ENCODE results near the gene CCR9. TPM values are rescaled to one million over a fixed set of nuclear protein-coding genes. Genes with fewer than 3 reads are reported as not detected.
A peak's percentile ranks its signal among the peaks of the same experiment; 100 is the strongest.

The CCR9 gene
- total and polyA plus RNA-seq, 10 of the 15 experiments (the other 5 are each of a cell fraction or from before 2014, with no cell fraction given): 0.05 to 3.9 (median 2.4) TPM

GRCh38 chr3:45915518-45916231, 29.3 kb downstream of the CCR9 start (continued):
- no peak for TF ChIP-seq ATF3 (IDR thresholded peaks at IDR 0.05; ENCODE audit: borderline replicate concordance, extremely low read depth, low read depth, low read length)
- TF ChIP-seq EP300 (IDR thresholded peaks at IDR 0.05; ENCODE audit: borderline replicate concordance in 1 of 2, control insufficient read depth in 1 of 2, low read depth in 2 of 2, low read length in 2 of 2): peak; percentile 83 to 87
- peak; percentile 40; the same call in 1 of the 2 replicates for TF ChIP-seq ZNF207 (IDR thresholded peaks at IDR 0.05; ENCODE audit: borderline replicate concordance)
- TF ChIP-seq ZZZ3 (IDR thresholded peaks at IDR 0.05; ENCODE audit: control insufficient read depth, insufficient read length, low read depth): no peak
- TF ChIP-seq BHLHE40 (IDR thresholded peaks at IDR 0.05; ENCODE audit: borderline replicate concordance in 1 of 2, low read depth in 2 of 2, low read length in 1 of 2): peak; percentile 68 to 77
- TF ChIP-seq SIN3A (IDR thresholded peaks at IDR 0.05; ENCODE audit: low read depth, low read length): no peak
- peak; percentile 52 for TF ChIP-seq SP1 (IDR thresholded peaks at IDR 0.05; ENCODE audit: low read depth, low read length)
- no peak for TF ChIP-seq STAT1 (conservative IDR thresholded peaks at IDR 0.05)
- TF ChIP-seq NR2F1 (conservative IDR thresholded peaks at IDR 0.05): peak; percentile 97
- TF ChIP-seq BCLAF1 (IDR thresholded peaks at IDR 0.05): no peak
- TF ChIP-seq TARDBP (IDR thresholded peaks at IDR 0.05; ENCODE audit: borderline replicate concordance): peak; percentile 53; the same call in 1 of the 2 replicates
- TF ChIP-seq SMC3 (IDR thresholded peaks at IDR 0.05; ENCODE audit: borderline replicate concordance, low read length): 0 out of 2 replicates have a peak, but pooled peaks have one; percentile 18
- TF ChIP-seq GATAD2B (conservative IDR thresholded peaks at IDR 0.05; ENCODE audit: low read depth): peak; percentile 100
- no peak for TF ChIP-seq RELA (IDR thresholded peaks at IDR 0.05; ENCODE audit: borderline replicate concordance, partially characterized antibody)
- no peak for TF ChIP-seq ZNF217 (IDR thresholded peaks at IDR 0.05)
- peak; percentile 84 for TF ChIP-seq JUND (IDR thresholded peaks at IDR 0.05; ENCODE audit: low read depth, low read length)
- no peak for TF ChIP-seq REST (IDR thresholded peaks at IDR 0.05; ENCODE audit: low read depth, low read length)
- no peak for TF ChIP-seq CTCF (IDR thresholded peaks at IDR 0.05 in 2 of 3, conservative IDR thresholded peaks at IDR 0.05 in 1 of 3; ENCODE audit: control insufficient read depth in 2 of 3, extremely low read depth in 1 of 3, insufficient read depth in 1 of 3, low read depth in 3 of 3, low read length in 3 of 3)
- 0 out of 2 replicates have a peak, but pooled peaks have one; percentile 62 for TF ChIP-seq RCOR1 (conservative IDR thresholded peaks at IDR 0.05; ENCODE audit: low read depth, low read length)
- peak; percentile 94 for TF ChIP-seq TCF12 (IDR thresholded peaks at IDR 0.05; ENCODE audit: low read depth, low read length)
